SK-N-SH (cell line): Measurements from ENCODE around the gene SMIM29. TPM values are rescaled to one million over a fixed set of nuclear protein-coding genes. Genes with fewer than 3 reads are reported as not detected.

Experiments
- CTCF ChIA-PET: fragments of 300-600, 350-600 bp; formaldehyde crosslinking; extraction: SDS; loops from one replicate; lab custom pipeline; 2021; lab: Yijun Ruan, JAX
- POLR2A ChIA-PET: fragments of 350-600 bp; sonication (Branson Sonifier 250); formaldehyde crosslinking; extraction: SDS; loops from one replicate; lab custom pipeline; 2020; ENCODE audit warnings: antibody characterized with exemption, inconsistent platforms; lab: Yijun Ruan, JAX
- DNase-seq: peaks from one replicate; pipeline ENCODE4 v3.0.0; 2012
- H2AFZ ChIP-seq: fragments of 200-600 bp; sonication (generic); 2 replicates; pipeline ENCODE4 v1.8.1; 2016; ENCODE audit warnings: antibody characterized with exemption, mild to moderate bottlenecking, low read depth
- H3F3A ChIP-seq: fragments of 200-600 bp; sonication (generic); replicated peaks from 2 replicates; pipeline ENCODE3; 2016; ENCODE audit warnings: antibody characterized with exemption, mild to moderate bottlenecking; ENCODE audit not compliant: insufficient read depth
- H3K27ac ChIP-seq, 2 experiments: fragments of 200-500 bp in 1 of 2; fragments of 200-600 bp in 1 of 2; sonication (Bioruptor generic) in 1 of 2; sonication (generic), shearing (Covaris generic) in 1 of 2; 2 replicates each; pipeline versions ENCODE4 v1.5.1 to v1.6.1; 2014 to 2016; ENCODE audit warnings: low read depth in 2 of 2, inconsistent platforms in 1 of 2, low read length in 1 of 2, mild to moderate bottlenecking in 1 of 2, mixed read lengths in 1 of 2
- H3K27me3 ChIP-seq: fragments of 200-600 bp; sonication (generic), shearing (Covaris generic); 2 replicates; pipeline ENCODE4 v1.6.1; 2016; ENCODE audit warnings: mixed run types; ENCODE audit not compliant: insufficient read depth
- H3K36me3 ChIP-seq, 2 experiments: fragments of 200-500 bp in 1 of 2; fragments of 200-600 bp in 1 of 2; sonication (Bioruptor generic) in 1 of 2; sonication (generic) in 1 of 2; replicated peaks in 1 of 2; 2 replicates each; pipeline versions ENCODE3 to v1.5.1; 2014 to 2016; ENCODE audit warnings: low read length in 1 of 2, mild to moderate bottlenecking in 1 of 2; ENCODE audit not compliant: insufficient read depth in 2 of 2, control insufficient read depth in 1 of 2
- H3K4me1 ChIP-seq, 2 experiments: fragments of 200-500 bp in 1 of 2; fragments of 200-600 bp in 1 of 2; sonication (Bioruptor generic) in 1 of 2; sonication (generic), shearing (Covaris generic) in 1 of 2; 2 replicates each; pipeline versions ENCODE4 v1.5.1 to v1.6.1; 2014 to 2016; ENCODE audit warnings: low read depth in 1 of 2, low read length in 1 of 2, mixed run types in 1 of 2; ENCODE audit not compliant: insufficient read depth in 2 of 2, control insufficient read depth in 1 of 2
- H3K4me2 ChIP-seq: fragments of 200-600 bp; sonication (generic), shearing (Covaris generic); 2 replicates; pipeline ENCODE4 v1.6.1; 2017; ENCODE audit warnings: mixed run types
- H3K4me3 ChIP-seq, 2 experiments: fragments of 200-500 bp in 1 of 2; fragments of 200-600 bp in 1 of 2; sonication (Bioruptor generic) in 1 of 2; sonication (generic), shearing (Covaris generic) in 1 of 2; 2 replicates each; pipeline versions ENCODE4 v1.5.1 to v1.8.1; 2014 to 2016; ENCODE audit warnings: low read depth in 2 of 2, inconsistent platforms in 1 of 2, low read length in 1 of 2, mild to moderate bottlenecking in 1 of 2, mixed read lengths in 1 of 2, moderate library complexity in 1 of 2
- H3K79me2 ChIP-seq: fragments of 200-600 bp; sonication (generic); 2 replicates; pipeline ENCODE4 v1.8.1; 2017; ENCODE audit warnings: mild to moderate bottlenecking; ENCODE audit not compliant: insufficient read depth
- H3K9ac ChIP-seq: fragments of 200-600 bp; sonication (generic); 2 replicates; pipeline ENCODE4 v1.6.1; 2017; ENCODE audit warnings: mixed run types
- H3K9me2 ChIP-seq: fragments of 200-600 bp; sonication (generic); 2 replicates; pipeline ENCODE4 v1.6.1; 2017; ENCODE audit warnings: mixed run types
- H3K9me3 ChIP-seq: fragments of 200-600 bp; sonication (generic); 2 replicates; pipeline ENCODE4 v1.6.1; 2017; ENCODE audit warnings: mixed run types, mild to moderate bottlenecking, moderate library complexity
- H4K20me1 ChIP-seq: fragments of 200-600 bp; sonication (generic); 2 replicates; pipeline ENCODE4 v1.6.1; 2017; ENCODE audit warnings: mild to moderate bottlenecking, mixed run types; ENCODE audit not compliant: insufficient read depth
- ELF1 ChIP-seq: IDR thresholded peaks from 2 replicates; pipeline ENCODE4 v1.4.0; 2012
- EP300 ChIP-seq, 2 experiments: IDR thresholded peaks; 2 replicates each; pipeline versions ENCODE4 v1.4.0 to v1.6.1; 2012; ENCODE audit warnings: borderline replicate concordance in 1 of 2, low read depth in 1 of 2, low read length in 1 of 2
- EZH2phosphoT487 ChIP-seq: fragments of 200-600 bp; sonication (generic); IDR thresholded peaks from 2 replicates; pipeline ENCODE4 v1.6.1; 2017; ENCODE audit warnings: low read depth, mixed run types, mild to moderate bottlenecking, antibody characterized with exemption, moderate library complexity, borderline replicate concordance
- FOSL2 ChIP-seq: IDR thresholded peaks from 2 replicates; pipeline ENCODE4 v1.4.0; 2012; ENCODE audit warnings: low read depth, mild to moderate bottlenecking, moderate library complexity, borderline replicate concordance
- FOXM1 ChIP-seq: IDR thresholded peaks from 2 replicates; pipeline ENCODE4 v1.4.0; 2012; ENCODE audit warnings: low read depth, mild to moderate bottlenecking
- JUND ChIP-seq: IDR thresholded peaks from 2 replicates; pipeline ENCODE4 v1.4.0; 2012
- NRF1 ChIP-seq: IDR thresholded peaks from 2 replicates; pipeline ENCODE4 v1.6.1; 2012; ENCODE audit warnings: low read depth, mild to moderate bottlenecking, low read length
- POLR2AphosphoS5 ChIP-seq: IDR thresholded peaks from 2 replicates; pipeline ENCODE4 v1.6.1; 2012; ENCODE audit warnings: low read depth, low read length
- RAD21 ChIP-seq: IDR thresholded peaks from 2 replicates; pipeline ENCODE4 v1.6.1; 2012; ENCODE audit warnings: mild to moderate bottlenecking, low read length
- RCOR1 ChIP-seq: fragments of 150-350 bp; IDR thresholded peaks from 2 replicates; pipeline ENCODE4 v1.6.1; 2017; ENCODE audit warnings: antibody characterized with exemption, low read length
- TAF1 ChIP-seq: IDR thresholded peaks from 2 replicates; pipeline ENCODE4 v1.6.1; 2012; ENCODE audit warnings: low read depth, mild to moderate bottlenecking, low read length, moderate library complexity, borderline replicate concordance
- WGBS: methylation state at CpG from one replicate; pipeline ENCODE4 v1.1.6; 2017; ENCODE audit warnings: low lambda C conversion rate; 5-methylcytosine and 5-hydroxymethylcytosine counted together
- polyA plus RNA-seq, 3 experiments: library from polyadenylated mRNA; depleted of rRNA; stranded (reverse); fragments of >200 nt; gene quantifications; 2 replicates each; pipeline ENCODE4 v1.2.3, GENCODE V29; 2012
- TF ChIP-seq, protein P1 (sequence below): IDR thresholded peaks from 2 replicates; pipeline ENCODE4; 2012
- TF ChIP-seq, protein P2 (sequence below): IDR thresholded peaks from 2 replicates; pipeline ENCODE4 v1.6.1; 2012; ENCODE audit warnings: mild to moderate bottlenecking, low read depth, low read length, moderate library complexity
- TF ChIP-seq, protein P3 (sequence below): fragments of 150-350 bp; IDR thresholded peaks from 2 replicates; pipeline ENCODE4 v1.6.1; 2017; ENCODE audit warnings: antibody characterized with exemption, low read length, low read depth, borderline replicate concordance

The SMIM29 gene
- polyA plus RNA-seq, 1 of the 3 experiments (the other 2 are of a cell fraction) = 50.2 TPM

DNA sequence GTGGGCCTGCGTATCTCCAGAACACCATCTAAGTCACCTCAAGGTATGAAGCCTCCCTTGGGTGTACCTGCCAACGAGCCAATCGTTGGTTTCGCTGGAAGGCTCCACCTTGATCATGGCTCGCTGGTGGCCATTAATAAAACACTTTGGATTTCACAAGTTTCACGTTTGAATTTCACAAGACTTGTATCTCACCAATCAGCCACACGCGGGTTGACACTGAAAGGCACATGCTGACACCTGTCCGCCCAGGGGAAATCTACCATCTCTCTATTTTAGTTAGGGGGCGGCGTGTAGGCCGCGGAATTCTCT lies 12.7 kb downstream of the SMIM29 start:
- Histone ChIP-seq H3K27ac (no peak overlapping the region), H3K4me3 (peak overlapping the region in 1 of 2 experiments; percentile 60; a peak in 2 of 4 replicates), H3K4me2 (peak overlapping the region; percentile 78; the same call in 1 of the 2 replicates), H3K4me1 (peaks cover 9 to 18% of the 10 kb centered on the region in 2 experiments), H4K20me1 (no peaks in the 10 kb centered on the region), H3F3A (peaks cover 23% of the 10 kb centered on the region), H3K79me2 (peaks cover 30% of the 10 kb centered on the region), H3K36me3 (peaks cover 0 to 4% of the 10 kb centered on the region in 2 experiments), H2AFZ (no peak overlapping the region), H3K9ac (peak overlapping the region; percentile 67; the same call in 1 of the 2 replicates), H3K9me2 (no peaks in the 10 kb centered on the region), H3K27me3 (no peaks in the 10 kb centered on the region), H3K9me3 (no peaks in the 10 kb centered on the region)
- TF ChIP-seq NRF1 (no peak), FOSL2 (no peak), EP300 (IDR thresholded peaks at IDR 0.05; ENCODE audit: borderline replicate concordance in 1 of 2, low read depth in 1 of 2, low read length in 1 of 2) (no peak), EZH2phosphoT487 (no peak), RAD21 (no peak), TAF1 (no peak), ELF1 (no peak), POLR2AphosphoS5 (no peak), JUND (no peak), FOXM1 (no peak), RCOR1 (no peak)
- TF ChIP-seq, protein P1, sequence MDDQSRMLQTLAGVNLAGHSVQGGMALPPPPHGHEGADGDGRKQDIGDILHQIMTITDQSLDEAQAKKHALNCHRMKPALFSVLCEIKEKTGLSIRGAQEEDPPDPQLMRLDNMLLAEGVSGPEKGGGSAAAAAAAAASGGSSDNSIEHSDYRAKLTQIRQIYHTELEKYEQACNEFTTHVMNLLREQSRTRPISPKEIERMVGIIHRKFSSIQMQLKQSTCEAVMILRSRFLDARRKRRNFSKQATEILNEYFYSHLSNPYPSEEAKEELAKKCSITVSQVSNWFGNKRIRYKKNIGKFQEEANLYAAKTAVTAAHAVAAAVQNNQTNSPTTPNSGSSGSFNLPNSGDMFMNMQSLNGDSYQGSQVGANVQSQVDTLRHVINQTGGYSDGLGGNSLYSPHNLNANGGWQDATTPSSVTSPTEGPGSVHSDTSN = no peak
- TF ChIP-seq, protein P2, sequence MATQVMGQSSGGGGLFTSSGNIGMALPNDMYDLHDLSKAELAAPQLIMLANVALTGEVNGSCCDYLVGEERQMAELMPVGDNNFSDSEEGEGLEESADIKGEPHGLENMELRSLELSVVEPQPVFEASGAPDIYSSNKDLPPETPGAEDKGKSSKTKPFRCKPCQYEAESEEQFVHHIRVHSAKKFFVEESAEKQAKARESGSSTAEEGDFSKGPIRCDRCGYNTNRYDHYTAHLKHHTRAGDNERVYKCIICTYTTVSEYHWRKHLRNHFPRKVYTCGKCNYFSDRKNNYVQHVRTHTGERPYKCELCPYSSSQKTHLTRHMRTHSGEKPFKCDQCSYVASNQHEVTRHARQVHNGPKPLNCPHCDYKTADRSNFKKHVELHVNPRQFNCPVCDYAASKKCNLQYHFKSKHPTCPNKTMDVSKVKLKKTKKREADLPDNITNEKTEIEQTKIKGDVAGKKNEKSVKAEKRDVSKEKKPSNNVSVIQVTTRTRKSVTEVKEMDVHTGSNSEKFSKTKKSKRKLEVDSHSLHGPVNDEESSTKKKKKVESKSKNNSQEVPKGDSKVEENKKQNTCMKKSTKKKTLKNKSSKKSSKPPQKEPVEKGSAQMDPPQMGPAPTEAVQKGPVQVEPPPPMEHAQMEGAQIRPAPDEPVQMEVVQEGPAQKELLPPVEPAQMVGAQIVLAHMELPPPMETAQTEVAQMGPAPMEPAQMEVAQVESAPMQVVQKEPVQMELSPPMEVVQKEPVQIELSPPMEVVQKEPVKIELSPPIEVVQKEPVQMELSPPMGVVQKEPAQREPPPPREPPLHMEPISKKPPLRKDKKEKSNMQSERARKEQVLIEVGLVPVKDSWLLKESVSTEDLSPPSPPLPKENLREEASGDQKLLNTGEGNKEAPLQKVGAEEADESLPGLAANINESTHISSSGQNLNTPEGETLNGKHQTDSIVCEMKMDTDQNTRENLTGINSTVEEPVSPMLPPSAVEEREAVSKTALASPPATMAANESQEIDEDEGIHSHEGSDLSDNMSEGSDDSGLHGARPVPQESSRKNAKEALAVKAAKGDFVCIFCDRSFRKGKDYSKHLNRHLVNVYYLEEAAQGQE = no peak
- TF ChIP-seq, protein P3, sequence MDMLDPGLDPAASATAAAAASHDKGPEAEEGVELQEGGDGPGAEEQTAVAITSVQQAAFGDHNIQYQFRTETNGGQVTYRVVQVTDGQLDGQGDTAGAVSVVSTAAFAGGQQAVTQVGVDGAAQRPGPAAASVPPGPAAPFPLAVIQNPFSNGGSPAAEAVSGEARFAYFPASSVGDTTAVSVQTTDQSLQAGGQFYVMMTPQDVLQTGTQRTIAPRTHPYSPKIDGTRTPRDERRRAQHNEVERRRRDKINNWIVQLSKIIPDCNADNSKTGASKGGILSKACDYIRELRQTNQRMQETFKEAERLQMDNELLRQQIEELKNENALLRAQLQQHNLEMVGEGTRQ = no peak
- 91% methylated on average over 12 of the region's 13 CpGs for WGBS
- POLR2A ChIA-PET = interaction anchor here (1.0 to 1.7 kb wide), 3 partner anchors 9 to 13 kb away, joined by 3 to 15 read pairs (median 6); partner anchors contain the start of gene SMIM29
- DNase-seq = no peak
- CTCF ChIA-PET = interaction anchor here (0.7 to 2.0 kb wide), 6 partner anchors 10 to 291 kb away, joined by 4 to 18 read pairs (median 4); no protein-coding TSS in a partner anchor
